ENCODE measurements around the gene IREB2. TPM values are rescaled to one million over a fixed set of nuclear protein-coding genes. Genes with fewer than 3 reads are reported as not detected.

The IREB2 gene
- total RNA-seq, 1 experiment from 2014 or later: 16.4 TPM

GRCh38 chr15:78540871-78541743 lies 103.1 kb downstream of the IREB2 start:
- peak; percentile 10 for DNase-seq (ENCODE audit: low read depth)

GRCh38 chr15:78541744-78542034 lies 103.7 kb downstream of the IREB2 start:
- no peak for DNase-seq (ENCODE audit: low read depth)

GRCh38 chr15:78542647-78543046 lies 104.6 kb downstream of the IREB2 start:
- no peak for DNase-seq (ENCODE audit: low read depth)

GRCh38 chr15:78550194-78550593 lies 112.2 kb downstream of the IREB2 start:
- DNase-seq (ENCODE audit: low read depth): no peak

GRCh38 chr15:78550815-78551214 lies 112.8 kb downstream of the IREB2 start:
- no peak for DNase-seq (ENCODE audit: low read depth)

Other genes starting within 250 kb of the IREB2 start
- not detected in 2 replicates for gene ACSBG1, start 203.7 kb upstream of the IREB2 start, total RNA-seq (2014; rRNA removed; shearing (Covaris generic))
- 2.3 TPM in 1 of 2 replicates, not detected in the other for gene DNAJA4, start 173.7 kb upstream of the IREB2 start, total RNA-seq (2014; rRNA removed; shearing (Covaris generic))
- 61.7 and 64.5 TPM in 2 replicates for gene SKIC8, start 138.6 kb upstream of the IREB2 start, total RNA-seq (2014; rRNA removed; shearing (Covaris generic))
- not detected in 2 replicates for gene CRABP1, start 97.9 kb upstream of the IREB2 start, total RNA-seq (2014; rRNA removed; shearing (Covaris generic))
- gene HYKK, start 69.4 kb downstream of the IREB2 start, total RNA-seq (2014; rRNA removed; shearing (Covaris generic)): 5.6 and 9.6 TPM in 2 replicates
- gene PSMA4, start 102.2 kb downstream of the IREB2 start, total RNA-seq (2014; rRNA removed; shearing (Covaris generic)): 510 and 575 TPM in 2 replicates
- gene CHRNA5, start 127.3 kb downstream of the IREB2 start, total RNA-seq (2014; rRNA removed; shearing (Covaris generic)): 5.0 and 14.7 TPM in 2 replicates
- gene CHRNA3, start 182.8 kb downstream of the IREB2 start, total RNA-seq (2014; rRNA removed; shearing (Covaris generic)): not detected in 2 replicates
- not detected in 2 replicates for gene CHRNB4, start 203.0 kb downstream of the IREB2 start, total RNA-seq (2014; rRNA removed; shearing (Covaris generic))